ENCODE measurements around the gene R3HDM2.
"Not testable (repeated sequence)": the region's sequence is repeated elsewhere in the genome, so short reads cannot be mapped to it uniquely, and the experiment has no call there.

Gene R3HDM2

DNA sequence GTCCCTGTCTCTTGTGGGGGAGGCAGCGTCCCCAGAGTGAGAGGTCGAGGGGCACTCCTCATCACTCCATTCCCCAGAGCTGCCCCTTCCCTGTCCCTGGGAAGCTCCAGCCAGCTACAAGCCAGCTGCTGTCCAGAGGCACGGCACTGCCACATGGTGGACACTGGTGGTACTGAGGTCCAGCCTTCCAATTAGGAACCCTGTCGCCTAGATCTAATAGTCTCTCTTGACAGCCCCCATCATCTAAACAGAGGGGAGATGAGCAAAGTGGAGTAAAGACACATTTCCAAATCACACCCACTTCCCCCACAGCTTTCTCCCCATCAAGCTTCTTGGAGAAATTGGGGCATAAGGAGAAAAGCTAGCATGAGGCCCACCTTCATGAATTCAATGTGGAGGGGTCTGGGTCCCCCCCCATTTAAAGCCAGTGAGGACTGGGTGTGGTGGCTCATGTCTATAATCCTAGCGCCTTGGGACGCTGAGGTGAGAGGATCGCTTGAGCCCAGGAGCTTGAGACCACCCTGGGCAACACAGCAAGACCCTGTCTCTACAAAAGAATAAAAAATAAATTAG, 22.2 kb upstream of the R3HDM2 start:
- peak; percentile 84 for DNase-seq

DNA sequence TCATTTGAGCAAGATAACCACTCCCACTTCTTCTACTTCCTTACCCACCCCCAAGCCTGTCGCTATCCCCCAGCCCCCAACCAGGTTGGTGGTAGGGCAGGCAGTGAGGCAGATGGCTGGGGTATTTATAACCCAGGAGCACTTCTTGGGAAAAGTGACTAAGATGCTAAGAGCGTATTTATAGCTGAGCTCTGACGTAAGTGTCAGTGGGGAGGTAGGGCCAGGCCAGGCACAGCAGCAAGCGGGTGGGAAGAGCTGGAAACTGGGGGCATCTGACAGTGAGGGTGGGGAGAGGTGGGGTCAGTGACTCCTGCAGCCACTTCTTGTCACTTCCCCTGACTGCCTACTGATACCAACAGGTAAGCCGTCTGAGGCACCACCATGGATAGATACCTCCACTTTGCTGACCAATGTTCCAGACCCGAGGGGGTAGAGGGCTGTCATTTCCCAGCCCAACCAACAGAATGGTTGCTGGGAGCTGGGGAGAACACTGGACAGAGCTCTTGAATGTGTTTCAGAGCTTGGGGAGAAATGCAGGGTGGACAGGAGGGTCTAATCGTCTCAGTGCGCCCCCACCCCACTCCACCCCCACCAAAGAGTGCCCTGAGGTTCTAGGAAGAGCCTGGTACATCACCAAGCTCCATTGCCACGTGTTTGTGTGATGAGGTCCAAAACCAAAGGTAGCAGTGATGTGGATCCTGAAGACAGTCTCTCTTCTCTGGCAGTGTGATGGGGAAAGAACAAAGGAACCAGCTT, 21.5 kb upstream of the R3HDM2 start:
- peak; percentile 89 for DNase-seq

DNA sequence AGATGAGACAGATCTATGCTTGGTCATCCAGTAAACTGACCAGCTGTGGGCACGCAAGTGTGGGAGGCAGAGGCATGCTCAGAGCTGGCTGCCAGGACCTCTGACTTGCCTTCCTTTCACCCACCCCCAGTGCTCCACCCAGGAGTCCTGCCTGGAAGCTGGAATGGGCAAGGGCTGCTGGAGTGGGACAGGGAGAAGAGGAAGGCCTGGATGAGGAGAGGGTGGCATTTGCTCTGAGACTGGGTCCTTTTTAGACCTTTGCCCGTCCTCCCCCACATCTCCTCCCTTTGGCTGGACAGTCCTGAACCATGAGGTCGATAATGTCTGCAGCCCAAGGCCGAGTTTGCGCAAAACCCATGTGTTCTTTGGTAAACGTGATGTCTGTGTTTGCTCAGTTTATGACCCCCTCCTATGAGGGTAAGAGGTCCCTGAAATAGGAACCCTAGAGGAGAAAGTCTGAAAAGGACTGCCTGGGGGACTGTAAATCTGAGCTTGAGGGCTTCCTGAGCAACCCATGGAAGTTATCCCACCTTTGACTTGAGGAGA, 20.5 kb upstream of the R3HDM2 start:
- DNase-seq = no peak

DNA sequence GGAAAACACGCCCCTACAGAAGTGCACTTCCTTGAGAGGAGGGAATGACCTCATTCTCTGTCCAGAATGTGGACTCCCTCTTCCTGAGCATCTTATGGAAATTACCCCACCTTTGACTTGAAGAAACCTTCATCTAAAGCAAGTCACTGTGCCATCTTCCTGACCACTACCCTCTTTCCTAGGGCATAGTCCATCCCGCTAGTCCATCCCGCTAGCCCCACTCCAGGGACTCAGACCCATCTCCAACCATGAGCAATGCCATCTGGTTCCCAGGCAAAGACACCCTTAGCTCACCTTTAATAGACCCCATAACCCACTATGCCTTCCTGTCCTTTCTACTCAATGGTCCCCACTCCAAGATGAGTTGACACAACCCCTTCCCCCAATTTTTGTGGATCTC, 19.2 kb upstream of the R3HDM2 start:
- DNase-seq = no peak

DNA sequence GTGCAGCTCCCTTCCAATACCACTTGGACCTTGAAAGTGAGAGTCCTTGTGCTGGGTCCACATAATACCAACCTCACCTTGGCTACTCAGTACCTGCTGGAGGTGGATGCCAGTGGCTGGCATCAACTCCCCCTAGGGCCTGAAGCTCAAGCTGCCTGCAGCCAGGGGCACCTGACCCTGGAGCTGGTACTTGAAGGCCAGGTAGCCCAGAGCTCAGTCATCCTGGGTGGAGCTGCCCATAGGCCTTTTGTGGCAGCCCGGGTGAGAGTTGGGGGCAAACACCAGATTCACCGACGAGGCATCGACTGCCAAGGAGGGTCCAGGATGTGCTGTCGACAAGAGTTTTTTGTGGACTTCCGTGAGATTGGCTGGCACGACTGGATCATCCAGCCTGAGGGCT, 18.5 kb upstream of the R3HDM2 start:
- DNase-seq = no peak

DNA sequence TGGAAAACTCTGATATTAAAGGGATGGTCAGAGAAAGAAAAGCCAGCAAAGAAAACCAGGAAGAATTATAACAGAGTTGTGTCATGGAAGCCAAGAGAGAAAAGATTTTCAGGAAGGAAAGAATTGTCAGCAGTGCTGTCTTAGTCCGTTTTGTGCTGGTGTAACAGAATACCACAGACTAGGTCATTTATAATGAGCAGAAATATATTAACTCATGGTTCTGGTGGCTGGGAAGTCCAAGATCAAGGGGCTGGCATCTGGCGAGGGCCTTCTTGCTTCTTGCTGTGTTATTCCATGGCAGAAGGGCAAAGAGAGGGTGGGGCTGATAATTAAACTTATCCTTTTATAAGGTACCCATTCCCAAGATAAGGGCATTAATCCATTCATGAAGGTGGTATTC, 17.8 kb upstream of the R3HDM2 start:
- no peak for DNase-seq

DNA sequence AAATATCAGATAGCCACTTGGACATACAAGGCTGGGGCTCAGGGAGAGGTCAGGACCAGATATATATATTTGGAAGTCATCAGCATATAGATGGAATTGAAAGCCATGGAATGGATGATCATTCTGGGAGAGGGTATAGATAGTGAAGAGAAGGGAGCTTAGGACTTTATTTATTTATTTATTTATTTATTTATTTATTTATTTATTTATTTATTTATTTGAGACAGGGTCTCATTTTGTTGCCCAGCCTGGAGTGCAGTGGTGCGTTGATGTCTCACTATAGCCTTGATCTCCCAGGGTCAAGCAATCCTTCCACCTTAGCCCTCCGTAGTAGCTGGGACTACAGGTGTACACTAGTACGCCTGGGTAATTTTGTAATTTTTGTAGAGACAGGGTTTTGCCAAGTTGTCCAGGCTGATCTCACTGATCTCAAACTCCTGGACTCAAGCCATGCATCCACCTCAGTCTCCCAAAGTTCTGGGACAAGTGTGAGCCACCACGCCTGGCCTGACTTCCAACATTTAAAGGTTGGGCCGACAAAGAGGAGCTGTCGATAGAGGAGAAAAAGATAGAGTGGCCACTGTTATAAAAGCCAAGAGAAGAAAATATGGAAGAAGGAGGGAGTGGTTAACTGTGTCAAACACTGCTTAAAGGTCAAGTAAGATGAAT, 15.6 kb upstream of the R3HDM2 start:
- DNase-seq = no peak

DNA sequence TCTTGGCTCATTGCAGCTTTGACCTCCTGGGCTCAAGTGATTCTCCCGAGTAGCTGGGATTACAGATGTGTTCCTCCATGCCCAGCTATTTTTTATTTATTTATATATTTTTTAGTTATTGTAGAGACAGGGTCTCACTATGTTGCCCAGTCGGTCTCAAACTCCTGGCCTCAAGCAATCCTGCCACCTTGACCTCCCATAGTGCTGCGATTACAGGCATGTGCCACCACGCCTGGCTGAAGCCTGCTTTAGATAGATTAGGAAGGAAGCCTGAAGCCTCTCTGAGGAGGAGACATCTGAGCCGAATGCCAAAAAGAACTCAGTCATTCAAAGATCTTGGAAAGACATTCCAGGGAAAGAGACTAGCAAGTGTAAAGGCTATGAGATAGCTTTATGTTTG, 13.9 kb upstream of the R3HDM2 start:
- DNase-seq = no peak

DNA sequence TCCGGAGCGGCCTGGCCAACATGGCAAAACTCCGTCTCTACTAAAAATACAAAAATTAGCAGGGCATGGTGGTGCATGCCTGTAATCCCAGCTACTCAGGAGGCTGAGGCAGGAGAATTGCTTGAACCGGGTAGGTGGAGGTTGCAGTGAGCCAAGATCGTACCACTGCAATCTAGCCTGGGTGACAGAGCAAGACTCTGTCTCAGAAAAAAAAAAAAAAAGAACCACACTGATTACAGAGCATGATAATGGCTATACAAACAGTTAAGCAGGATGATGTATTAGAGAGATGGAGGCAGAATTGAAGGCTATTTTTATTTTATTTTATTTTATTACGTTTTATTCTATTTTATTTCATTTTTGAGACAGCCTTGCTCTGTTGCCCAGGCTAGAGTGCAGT, 13.5 kb upstream of the R3HDM2 start:
- not testable (repeated sequence) for DNase-seq

DNA sequence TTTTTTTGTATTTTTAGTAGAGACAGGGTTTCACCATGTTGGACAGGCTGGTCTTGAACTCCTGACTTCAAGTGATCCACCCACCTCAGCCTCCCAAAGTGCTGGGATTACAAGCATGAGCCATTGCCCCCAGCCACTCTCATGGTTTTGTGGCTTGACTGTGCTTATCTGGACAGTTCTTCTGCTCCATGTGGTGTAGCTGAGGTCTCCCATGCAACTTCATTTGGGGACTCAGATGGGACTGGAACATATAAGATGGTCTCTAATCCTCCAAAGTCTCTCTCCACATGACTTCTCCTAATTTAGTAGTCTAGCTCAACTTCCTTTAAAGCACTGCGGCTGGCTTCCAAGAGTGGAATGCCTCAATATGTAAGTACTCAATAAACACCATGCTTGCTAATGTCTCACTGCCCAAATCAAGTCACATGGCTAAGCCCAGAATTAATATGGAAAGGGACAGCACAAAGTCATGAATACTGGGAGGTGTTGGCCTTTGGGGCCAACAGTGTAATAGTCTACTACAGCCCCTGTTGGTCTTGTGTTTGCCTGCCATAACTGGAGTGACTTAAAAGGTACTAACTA, 11.1 kb upstream of the R3HDM2 start:
- DNase-seq = peak; percentile 31

DNA sequence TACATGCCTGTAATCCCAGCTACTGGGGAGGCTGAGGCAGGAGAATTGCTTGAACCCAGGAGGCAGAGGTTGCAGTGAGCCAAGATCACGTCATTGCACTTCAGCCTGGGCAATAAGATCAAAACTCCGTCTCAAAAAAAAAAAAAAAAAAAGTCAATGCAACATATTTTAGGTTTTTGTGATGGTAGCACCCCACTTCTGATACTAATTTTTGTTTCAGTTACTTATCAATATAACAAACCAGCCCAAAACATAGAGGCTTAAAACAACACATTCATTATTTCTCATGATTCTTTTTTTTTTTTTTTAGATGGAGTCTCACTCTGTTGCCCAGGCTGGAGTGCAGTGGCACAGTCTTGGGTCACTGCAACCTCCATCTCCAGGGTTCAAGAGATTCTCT, 10.6 kb upstream of the R3HDM2 start:
- not testable (repeated sequence) for DNase-seq

DNA sequence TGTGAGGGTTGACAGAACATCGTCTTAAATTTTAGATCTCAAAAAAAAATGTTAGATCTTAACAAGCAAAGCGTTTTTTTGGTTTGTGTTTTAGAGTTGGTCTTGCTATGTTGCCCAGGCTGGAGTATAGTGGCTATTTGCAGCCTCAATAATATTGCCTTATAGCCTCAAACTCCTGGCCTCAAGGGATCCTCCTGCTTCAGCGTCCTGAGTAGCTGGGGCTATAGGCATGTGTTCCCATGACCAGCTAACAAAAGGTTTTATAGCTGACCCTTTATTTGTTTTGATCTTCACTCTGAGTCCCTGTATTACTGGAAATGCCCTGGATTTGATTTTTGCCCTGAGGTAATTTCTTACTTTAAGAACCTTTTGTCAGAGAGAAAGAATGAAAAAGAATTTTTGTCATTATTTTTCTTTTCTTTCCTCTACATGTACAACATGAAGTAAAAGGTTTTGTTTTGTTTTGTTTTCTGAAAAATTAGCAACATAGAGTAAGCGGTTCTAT, 9.0 kb upstream of the R3HDM2 start:
- no peak for DNase-seq

DNA sequence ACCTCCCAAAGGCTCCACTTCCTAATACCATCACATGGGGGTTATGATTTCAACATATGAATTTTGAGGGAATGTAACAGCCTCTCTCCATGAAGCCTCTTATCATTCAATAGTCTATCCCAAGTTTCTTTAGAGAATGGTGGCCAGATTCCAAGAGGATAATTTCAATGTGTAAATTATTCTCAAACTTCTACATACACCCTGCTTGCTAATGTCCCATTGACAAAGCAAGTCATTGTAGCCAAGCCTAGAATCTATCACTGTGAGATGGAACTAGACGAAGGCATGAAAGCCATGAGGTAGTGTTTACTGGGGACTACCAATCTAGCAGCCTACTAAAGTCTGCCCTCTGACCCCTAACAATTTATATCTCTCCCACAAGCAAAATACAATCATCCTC, 7.6 kb upstream of the R3HDM2 start:
- no peak for DNase-seq

DNA sequence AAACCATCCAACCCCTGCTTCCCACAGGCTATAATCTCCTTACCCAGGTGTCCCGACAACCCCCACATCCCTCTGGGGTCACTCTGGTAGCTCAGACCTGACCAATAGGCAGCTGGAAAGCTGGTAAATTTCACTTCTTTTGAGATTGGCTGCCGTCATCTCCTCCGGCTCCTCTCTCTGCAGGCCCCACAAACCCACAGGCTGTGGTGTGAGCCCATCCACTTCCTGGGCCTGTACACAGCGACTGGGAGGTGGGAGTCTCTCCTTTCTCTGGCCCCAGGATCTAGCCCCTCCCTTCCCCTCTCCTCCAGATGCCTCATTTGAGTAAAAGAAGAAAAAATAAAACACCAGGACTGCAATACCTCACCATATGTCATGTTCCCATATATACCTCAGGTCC, 4.5 kb upstream of the R3HDM2 start:
- no peak for DNase-seq

DNA sequence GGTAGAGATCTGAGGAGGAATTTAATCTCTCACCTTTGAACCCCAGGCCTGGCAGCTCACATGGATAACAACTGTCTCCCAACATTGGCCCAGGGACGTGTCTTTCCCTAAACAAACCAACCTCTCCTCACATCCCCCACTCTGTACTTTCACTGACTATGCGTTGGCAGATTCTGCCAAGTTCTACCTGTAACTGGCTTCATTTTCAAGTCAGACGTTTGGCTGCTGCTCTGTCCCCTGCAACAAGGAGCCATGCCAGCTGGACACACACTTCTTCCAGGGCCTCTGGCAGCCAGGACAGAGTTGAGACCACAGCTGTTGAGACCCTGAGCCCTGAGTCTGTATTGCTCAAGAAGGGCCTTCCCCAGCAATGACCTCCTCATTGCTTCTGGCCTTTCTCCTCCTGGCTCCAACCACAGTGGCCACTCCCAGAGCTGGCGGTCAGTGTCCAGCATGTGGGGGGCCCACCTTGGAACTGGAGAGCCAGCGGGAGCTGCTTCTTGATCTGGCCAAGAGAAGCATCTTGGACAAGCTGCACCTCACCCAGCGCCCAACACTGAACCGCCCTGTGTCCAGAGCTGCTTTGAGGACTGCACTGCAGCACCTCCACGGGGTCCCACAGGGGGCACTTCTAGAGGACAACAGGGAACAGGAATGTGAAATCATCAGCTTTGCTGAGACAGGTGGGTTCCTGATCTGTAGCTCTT, 3.8 kb upstream of the R3HDM2 start, which contains the start of gene INHBC:
Gene INHBC (plus strand): TSS at position 268 of the 707 bp plus-strand sequence. CDS start 103 bp downstream, at position 371.
- no peak for DNase-seq

DNA sequence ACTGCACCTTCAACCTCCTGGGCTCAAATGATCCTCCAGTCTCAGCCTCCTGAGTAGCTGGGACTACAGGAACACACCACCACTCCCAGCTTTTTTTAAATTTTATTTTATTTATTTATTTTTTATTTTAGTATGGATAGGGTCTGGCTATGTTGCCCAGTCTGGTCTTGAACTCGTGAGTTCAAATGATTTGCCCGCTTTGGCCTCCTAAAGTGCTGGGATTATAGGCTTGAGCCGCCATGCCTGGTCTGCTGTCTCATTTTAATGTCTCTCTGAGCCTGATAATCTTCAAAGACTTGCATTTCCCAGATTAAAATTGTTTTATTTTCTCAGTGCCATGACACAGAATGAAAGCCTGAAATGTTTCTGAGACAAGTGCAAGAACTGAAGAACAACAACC, 2.5 kb upstream of the R3HDM2 start:
- no peak for DNase-seq

DNA sequence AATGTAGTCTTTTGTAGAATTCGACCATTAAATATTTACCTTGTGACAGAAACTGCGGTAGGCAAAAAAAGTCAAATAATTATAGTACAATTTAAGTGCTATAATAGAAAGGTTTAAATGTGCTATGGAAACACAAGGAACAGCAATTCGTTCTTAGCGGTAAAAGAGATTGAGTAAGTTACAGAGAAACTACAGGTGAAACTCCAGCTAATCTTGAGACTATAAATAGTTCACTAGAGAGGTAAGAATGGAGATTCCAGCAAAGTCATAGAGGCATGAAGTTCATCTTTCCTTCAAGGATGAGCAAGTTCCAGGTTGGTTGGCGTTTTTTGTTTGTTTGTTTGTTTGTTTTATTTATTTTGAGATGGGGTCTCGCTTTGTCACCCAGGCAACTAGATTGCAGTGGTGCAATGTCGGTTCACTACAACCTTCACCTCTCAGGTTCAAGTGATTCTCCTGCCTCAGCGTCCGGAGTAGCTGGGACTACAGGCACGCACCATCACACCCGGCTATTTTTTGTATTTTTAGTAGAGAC, 878 bp upstream of the R3HDM2 start:
- no peak for DNase-seq

DNA sequence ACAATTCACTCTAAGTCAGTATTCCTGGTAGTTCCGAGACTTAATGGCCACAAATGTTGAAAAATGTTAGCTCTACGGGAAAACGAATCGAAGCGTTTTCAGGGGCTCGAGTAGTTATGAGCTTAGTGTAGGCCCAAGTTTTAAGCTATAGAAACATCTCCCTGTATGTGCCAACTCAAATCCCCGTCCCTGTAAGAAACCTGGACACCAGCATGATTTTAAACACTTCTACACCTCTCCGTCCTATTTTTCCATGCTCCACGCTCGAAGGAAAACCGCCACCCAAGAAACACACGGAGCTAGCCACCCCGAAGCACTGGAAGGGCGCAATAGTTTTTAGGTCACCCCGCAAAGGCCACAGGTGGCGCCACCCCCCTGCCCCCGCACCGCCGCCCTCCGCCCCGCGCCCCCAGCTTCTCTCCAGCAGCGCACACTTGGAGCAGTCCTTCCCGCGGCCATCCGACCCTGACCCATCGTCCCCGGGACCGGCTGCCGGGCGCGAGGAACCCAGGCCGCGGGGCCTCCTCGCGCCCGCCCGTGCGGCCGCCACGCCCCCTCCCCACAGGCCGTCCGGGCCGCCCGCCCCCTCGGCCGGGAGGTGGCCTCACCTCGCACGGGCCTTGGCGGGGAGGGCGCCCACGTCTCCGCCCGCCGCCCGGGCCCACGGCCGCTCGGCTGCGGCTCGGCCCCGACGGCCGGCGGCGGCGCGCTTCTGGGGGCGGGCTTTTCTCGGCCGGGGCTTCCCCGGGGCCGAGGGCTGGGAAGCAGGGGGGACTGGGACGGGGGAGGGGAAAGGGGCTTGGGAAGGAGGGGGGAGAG, 522 bp downstream of the R3HDM2 start:
- peak; percentile 12 for DNase-seq

DNA sequence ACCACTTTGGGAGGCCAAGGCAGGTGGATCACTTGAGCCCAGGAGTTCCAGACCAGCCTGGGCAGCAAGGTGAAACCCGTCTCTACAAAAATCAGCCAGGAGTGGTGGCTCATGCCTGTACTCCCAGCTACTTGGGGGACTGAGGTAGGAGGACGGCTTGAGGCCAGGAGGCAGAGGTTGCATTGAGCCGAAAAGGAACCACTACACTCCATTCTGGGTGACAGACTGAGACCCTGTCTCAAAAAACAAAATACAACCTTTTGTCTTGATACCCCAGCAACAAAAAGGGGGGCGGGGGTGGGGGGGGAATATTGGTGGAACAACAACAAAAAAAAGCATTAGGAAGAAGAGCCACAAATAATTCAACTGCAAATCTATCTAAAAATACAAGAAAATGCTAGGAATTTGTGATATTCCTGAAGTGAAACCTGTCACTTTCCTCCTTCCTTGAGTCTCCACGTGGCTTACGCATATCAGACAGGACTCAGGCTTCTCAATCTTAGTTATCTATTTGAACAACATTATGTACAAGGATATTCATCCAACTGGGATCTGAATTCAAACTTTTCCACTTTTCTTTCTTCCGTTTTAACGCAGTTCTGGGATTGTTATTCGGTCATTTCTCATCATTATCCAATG, 1.3 kb downstream of the R3HDM2 start:
- DNase-seq = peak; percentile 6

DNA sequence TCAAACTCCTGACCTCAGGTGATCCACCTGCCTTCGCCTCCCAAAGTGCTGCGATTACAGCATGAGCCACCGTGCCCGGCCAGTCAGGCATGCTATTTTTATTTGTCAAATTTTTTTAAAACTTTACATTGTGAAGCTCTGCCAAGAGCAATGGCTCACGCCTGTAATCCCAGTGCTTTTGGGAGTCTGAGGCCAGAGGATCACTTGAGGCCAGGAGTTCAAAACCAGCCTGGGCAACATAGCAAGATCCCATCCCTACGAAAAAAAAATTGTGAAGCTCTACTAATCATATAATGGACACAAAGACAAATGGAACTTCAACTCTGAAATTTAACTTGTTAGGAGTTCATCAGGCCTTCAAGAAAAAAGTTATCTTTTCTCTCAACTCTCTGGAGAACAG, 1.9 kb downstream of the R3HDM2 start:
- no peak for DNase-seq

DNA sequence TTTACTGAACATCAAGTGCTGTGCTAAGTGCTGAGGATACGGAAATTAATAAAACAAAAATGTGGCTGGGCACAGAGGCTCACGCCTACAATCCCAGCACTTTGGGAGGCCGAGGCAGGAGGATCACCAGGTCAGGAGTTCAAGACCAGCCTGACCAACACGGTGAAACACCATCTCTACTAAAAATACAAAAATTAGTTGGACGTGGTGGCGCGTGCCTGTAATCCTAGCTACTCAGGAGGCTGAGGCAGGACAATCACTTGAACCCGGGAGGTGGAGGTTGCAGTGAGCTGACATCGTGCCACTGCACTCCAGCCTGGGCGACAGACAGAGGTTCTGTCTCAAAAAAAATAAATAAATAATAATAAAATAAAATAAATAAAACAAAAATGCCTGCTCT, 3.9 kb downstream of the R3HDM2 start:
- DNase-seq = not testable (repeated sequence)

Data from fibroblast of skin of scalp (primary cell).